Measurements from ENCODE around the gene LRCH2.
"Not testable (repeated sequence)": the region's sequence is repeated elsewhere in the genome, so short reads cannot be mapped to it uniquely, and the experiment has no call there.

LRCH2 gene, protein sequence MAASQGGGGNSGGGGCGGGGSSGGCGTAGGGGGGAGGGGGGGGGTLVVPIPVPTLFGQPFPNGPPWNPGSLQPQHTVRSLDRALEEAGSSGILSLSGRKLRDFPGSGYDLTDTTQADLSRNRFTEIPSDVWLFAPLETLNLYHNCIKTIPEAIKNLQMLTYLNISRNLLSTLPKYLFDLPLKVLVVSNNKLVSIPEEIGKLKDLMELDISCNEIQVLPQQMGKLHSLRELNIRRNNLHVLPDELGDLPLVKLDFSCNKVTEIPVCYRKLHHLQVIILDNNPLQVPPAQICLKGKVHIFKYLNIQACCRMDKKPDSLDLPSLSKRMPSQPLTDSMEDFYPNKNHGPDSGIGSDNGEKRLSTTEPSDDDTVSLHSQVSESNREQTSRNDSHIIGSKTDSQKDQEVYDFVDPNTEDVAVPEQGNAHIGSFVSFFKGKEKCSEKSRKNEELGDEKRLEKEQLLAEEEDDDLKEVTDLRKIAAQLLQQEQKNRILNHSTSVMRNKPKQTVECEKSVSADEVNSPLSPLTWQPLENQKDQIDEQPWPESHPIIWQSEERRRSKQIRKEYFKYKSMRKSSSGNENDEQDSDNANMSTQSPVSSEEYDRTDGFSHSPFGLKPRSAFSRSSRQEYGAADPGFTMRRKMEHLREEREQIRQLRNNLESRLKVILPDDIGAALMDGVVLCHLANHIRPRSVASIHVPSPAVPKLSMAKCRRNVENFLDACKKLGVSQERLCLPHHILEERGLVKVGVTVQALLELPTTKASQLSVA

GRCh38 chrX:115233497-115234455 is at the start of gene LRCH2:
LRCH2 (minus strand) TSS chrX:115234096; CDS start chrX:115234041, 55 bp downstream.
- peak; percentile 12 for DNase-seq

DNA sequence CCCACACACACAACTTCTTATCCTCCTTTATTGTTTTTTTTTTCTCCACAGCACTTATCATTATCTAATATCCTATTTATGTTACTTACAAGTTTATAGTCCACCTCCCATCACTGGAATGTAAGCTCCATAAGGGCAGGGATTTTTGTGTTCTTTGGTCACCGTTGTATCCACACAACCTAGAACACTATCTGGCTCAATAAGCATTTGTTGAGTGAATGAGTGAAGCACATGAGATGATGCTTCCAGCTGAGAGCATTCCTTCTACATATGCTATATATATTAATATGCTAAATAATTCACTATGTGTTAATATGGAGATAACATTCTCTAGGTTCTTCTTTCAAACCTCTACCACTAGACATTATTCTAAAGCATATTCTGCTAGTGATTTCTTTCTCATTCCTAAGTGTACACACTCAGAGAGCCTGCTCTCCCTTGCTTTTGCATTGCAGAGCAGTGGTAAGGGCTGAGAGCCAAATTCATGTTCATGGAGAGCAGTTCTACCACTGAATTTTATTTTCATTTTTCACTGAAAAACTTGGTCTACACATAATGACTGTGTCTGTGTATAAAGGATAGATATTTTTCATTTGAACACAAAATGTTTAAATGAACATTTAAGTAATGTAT is 35.3 kb upstream of the LRCH2 start:
- DNase-seq, result no peak

- no peak for DNase-seq
Measured at GRCh38 chrX:115268421-115268820, 34.5 kb upstream of the LRCH2 start.

DNA sequence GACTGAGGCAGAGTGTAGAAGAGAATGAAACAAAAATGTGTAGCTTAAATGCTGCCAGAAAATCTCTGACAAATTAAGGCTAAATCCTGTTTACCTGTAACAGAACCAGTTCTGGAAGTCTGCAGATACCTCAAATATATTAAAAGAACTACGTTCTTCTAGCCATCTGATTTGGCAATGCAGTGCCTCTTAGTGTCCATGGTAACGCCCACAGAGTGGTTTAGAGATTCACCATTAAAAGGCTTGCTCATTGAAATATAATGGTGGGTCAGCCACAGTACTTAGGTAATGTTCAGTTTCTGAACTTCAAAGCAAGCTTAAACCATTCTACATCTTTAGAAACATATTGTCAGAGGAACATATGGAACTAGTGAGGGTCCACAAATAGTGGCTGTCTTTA is 32.4 kb upstream of the LRCH2 start:
- DNase-seq, result peak; percentile 27

- DNase-seq, result no peak
Measured at GRCh38 chrX:115264009-115264408, 30.1 kb upstream of the LRCH2 start.

- no peak for DNase-seq
Measured at GRCh38 chrX:115261148-115261547, 27.3 kb upstream of the LRCH2 start.

DNA sequence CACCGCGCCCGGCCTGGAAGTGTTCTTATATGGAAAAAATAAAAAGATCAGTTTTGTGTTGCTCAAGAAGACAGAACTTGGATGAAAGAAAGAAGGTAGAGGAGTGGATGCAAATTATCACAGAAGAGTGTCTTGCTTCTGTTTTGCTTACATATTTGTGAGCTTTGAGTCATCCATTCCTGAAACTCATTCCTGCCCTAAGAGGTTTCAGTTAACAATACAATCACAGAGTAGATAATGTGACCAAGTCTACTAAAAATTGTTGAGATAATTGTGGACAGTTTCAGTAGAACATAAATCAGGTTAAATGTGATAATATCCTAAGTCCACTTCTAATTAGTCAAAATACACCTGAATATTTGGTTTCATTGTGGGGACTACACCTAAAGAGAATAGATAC is 26.4 kb upstream of the LRCH2 start:
- DNase-seq, result no peak

GRCh38 chrX:115259238-115259875 is 25.5 kb upstream of the LRCH2 start:
- DNase-seq, result no peak

DNA sequence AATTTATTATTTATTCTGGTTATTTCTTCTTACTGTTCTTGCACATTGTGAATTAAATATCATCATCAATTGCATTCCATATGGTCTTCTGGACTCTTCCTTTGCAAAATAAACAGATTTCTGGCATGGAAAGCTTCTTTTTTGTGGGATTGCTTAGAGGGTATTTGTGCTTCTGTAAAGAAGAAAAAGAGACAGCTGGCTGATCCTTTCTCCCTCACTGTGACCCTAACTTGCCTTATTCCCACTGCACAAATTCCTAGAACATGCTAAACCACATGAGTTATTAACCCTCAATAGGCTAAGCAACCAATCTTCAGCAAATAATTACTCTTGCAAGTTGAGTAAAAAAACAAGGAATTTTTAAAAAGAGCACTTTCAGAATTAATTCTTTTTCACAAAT is 23.8 kb upstream of the LRCH2 start:
- no peak for DNase-seq

- no peak for DNase-seq
Measured at GRCh38 chrX:115255003-115255402, 21.1 kb upstream of the LRCH2 start.

GRCh38 chrX:115251458-115252233 is 17.8 kb upstream of the LRCH2 start:
- DNase-seq, result no peak

- no peak for DNase-seq
Measured at GRCh38 chrX:115237056-115237455, 3.2 kb upstream of the LRCH2 start.

- no peak for DNase-seq
Measured at GRCh38 chrX:115236560-115236959, 2.7 kb upstream of the LRCH2 start.

DNA sequence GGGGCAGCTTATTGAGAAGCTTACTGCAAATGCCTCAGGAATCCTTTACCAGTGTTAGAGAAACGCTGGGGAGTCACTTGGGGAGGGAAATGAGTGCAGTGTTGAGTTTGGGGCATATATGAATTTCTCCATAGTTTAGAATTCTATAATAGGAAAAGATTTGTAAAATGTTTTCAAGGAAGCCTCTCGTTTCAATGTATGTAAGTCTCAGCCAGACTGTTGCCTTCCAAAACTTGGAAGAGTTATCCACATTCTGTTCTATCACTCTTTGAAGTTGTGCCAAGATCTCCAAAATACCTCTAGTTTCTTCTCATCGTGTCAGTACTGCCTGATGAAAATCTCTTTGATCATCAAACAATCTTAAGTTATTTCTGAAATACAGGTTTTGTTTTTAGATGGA is 565 bp upstream of the LRCH2 start:
- no peak for DNase-seq

DNA sequence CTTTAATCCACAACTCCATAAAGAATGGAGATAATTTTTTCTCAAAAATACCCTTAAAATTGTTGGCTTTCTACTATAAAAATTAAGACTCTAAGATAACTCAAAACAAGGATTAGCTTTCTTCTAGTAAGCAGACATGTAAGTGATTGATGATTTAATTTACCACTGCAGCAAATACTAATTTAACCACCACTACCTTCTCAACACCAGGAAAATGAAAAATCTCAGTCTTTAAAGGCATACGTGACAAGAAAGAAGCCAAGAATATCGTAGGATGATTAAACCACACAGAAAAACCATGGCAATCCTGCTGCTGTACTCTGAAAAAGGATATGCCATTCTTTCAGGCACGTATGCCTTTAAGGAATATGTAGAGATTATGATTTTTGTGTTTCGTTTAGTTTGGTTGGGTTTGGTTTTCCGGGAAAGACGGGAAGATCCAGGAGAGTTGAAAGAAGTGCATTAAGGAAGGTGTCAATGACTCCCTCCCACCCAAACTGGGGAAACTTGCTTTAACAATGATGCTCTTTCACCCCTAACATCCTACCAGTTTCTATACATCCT is 881 bp downstream of the LRCH2 start:
- no peak for DNase-seq

DNA sequence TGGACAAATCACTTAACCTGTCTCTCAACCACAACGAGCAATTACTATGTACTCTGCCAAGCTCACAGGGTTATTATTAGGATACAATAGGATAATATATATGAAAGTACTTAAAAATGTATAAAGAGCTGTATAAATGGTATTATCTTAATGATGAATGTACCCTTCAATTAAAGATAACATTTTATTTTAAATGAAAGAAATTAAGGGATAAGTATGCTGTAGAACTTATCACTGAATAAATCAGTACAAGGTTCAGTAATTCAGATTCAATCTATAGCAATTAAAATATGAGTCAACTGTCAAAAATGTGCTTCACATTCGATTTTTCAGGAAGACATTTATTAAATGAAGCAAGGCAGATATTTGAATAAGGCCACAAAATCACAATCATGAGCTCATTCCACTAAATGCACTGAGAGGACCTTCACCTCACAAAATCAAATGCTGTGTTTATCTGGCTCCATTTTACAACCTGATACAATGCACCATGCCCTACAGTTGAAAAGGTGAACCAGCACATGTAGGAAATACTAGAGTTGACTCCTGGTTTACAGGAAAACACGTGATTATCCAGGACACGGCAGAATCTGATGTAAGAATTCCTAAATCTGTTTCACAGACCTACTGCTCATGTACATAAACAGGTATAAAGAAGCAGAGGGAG is 4.4 kb downstream of the LRCH2 start:
- DNase-seq, result peak; percentile 34

DNA sequence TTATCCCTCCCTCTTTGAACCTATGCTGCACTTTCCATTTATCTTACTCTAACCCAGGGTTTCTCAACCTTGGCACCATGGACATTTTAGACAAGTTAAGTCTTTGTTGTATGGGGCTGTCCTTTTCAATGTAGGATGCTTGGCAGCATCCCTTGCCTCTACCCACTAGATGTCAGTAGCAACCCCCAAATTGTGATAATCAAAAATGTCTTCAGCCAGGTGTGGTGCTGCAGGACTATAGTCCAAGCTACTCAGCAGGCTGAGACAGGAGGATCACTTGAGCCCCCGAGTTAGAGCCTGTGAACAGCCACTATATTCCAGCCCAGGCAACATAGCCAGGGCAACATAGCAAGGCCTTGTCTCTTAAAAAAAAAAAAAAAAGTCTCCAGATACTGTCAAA is 7.0 kb downstream of the LRCH2 start:
- DNase-seq, result no peak

- DNase-seq, result not testable (repeated sequence)
Measured at GRCh38 chrX:115217346-115217745, 16.6 kb downstream of the LRCH2 start.

DNA sequence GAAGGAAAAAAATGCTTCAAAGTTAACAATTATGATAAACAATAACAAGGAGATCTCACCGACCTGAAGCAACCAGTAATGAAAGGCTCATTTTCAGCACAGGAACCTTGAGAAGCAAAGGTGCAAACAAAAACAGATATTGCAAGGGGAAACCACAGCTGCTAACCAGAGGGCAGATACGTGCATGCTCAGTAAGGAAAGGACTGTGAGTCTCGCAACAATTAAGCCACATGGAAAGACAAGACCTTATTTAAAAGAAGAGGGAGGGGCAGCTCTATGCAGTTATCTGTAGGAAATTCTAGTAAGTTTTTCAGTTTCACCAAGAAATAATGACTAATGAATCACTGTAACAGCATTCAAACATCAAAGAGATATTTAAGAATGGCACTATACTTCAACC is 19.3 kb downstream of the LRCH2 start:
- no peak for DNase-seq

DNA sequence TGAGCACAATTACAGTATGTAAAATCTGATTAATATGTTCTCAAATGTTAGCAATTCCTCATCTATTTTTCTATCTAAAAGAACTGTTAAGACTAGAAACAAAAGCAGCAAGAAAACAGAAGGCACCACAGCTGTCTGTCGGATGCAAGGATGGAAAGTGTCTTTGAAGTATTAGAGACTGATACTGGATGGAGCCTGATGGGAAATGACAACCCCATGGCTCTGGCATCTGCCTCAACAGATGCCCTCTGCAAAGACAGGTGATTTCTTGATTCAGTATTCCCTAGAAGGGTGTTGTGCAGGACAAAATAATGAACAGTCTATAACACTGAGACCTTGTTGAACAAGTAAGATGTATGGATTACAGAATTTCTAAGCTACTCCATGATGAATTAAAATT is 19.7 kb downstream of the LRCH2 start:
- no peak for DNase-seq

Measured in DMS79 (cell line).